HepG2 (cell line): ENCODE measurements around the gene PIP. TPM values are rescaled to one million over a fixed set of nuclear protein-coding genes. Genes with fewer than 3 reads are reported as not detected.
"Not testable (repeated sequence)": the region's sequence is repeated elsewhere in the genome, so short reads cannot be mapped to it uniquely, and the experiment has no call there.

Experiments used
- ATAC-seq: fragments of 200-7000 bp; cut with Tn5 transposase; 3 replicates; pipeline ENCODE4 v1.9.1; 2020; ENCODE audit warnings: mild to moderate bottlenecking, moderate library complexity
- BruUV-seq: library from RNA; stranded (reverse); fragments of 400-500 nt; replicated peaks from 2 replicates; lab custom pipeline; 2021; lab: Mats Ljungman, UMichigan
- CTCF ChIA-PET: fragments of 300-600 bp; formaldehyde crosslinking; extraction: SDS; loops from one replicate; lab custom pipeline; 2021; ENCODE audit warnings: low total read pairs, inconsistent platforms, low intra/inter-chr PET ratio; lab: Yijun Ruan, JAX
- POLR2A ChIA-PET: fragments of 350-600 bp; sonication (Branson Sonifier 250); formaldehyde crosslinking; loops from one replicate; lab custom pipeline; 2020; ENCODE audit warnings: antibody characterized with exemption, inconsistent platforms; lab: Yijun Ruan, JAX
- DNase-seq: peaks from one replicate; pipeline ENCODE4 v3.0.0-alpha.2; 2015; ENCODE audit warnings: low spot score
- FAIRE-seq: peaks from 3 replicates; lab custom pipeline; 2011; peaks lifted over from hg19 to GRCh38; lab: Jason Lieb, UNC
- H2AFZ ChIP-seq: one replicate; pipeline ENCODE4 v1.6.1; 2011; ENCODE audit warnings: low read length, inconsistent platforms
- H3K27ac ChIP-seq: fragments of 300-600 bp; 3 replicates; pipeline ENCODE4 v1.8.0; 2011; ENCODE audit warnings: mixed run types, mild to moderate bottlenecking, mixed read lengths, low read length, inconsistent platforms; ENCODE audit not compliant: insufficient read depth; ENCODE audit errors: extremely low read length
- H3K27me3 ChIP-seq, 2 experiments: fragments of 200-600 bp in 1 of 2; 2 replicates in 1 of 2; 3 replicates in 1 of 2; pipeline versions ENCODE4 v1.6.0 to v1.8.0; 2011; ENCODE audit warnings: low read length in 2 of 2, mild to moderate bottlenecking in 2 of 2, moderate library complexity in 2 of 2, inconsistent platforms in 1 of 2; ENCODE audit not compliant: insufficient read depth in 2 of 2, control insufficient read depth in 1 of 2
- H3K36me3 ChIP-seq, 2 experiments: fragments of 200-600 bp in 1 of 2; replicated peaks in 1 of 2; 2 replicates in 1 of 2; 3 replicates in 1 of 2; pipeline versions ENCODE4 v1.5.1 to v1.8.0; 2011; ENCODE audit warnings: low read length in 2 of 2, inconsistent platforms in 1 of 2; ENCODE audit not compliant: insufficient read depth in 2 of 2, control insufficient read depth in 1 of 2
- H3K4me1 ChIP-seq: 2 replicates; pipeline ENCODE4 v1.5.1; 2012; ENCODE audit warnings: low read length, inconsistent platforms; ENCODE audit not compliant: insufficient read depth
- H3K4me2 ChIP-seq: 2 replicates; pipeline ENCODE4 v1.6.0; 2011; ENCODE audit warnings: low read depth, low read length, inconsistent platforms
- H3K4me3 ChIP-seq, 3 experiments: fragments of 200-600 bp in 1 of 3; sonication (generic), shearing (Covaris generic) in 1 of 3; replicated peaks in 1 of 3; 2 replicates each; pipeline ENCODE4 v1.5.1; 2011 to 2016; ENCODE audit warnings: low read length in 3 of 3, inconsistent platforms in 2 of 3, low read depth in 2 of 3, mild to moderate bottlenecking in 2 of 3, control low read depth in 1 of 3, mixed read lengths in 1 of 3; ENCODE audit not compliant: insufficient read depth in 1 of 3
- H3K79me2 ChIP-seq: one replicate; pipeline ENCODE4 v1.6.1; 2011; ENCODE audit warnings: low read length, inconsistent platforms; ENCODE audit not compliant: insufficient read depth
- H3K9ac ChIP-seq: 2 replicates; pipeline ENCODE4 v1.6.0; 2011; ENCODE audit warnings: mild to moderate bottlenecking, low read depth, low read length, inconsistent platforms; ENCODE audit not compliant: insufficient read depth
- H3K9me3 ChIP-seq: 2 replicates; pipeline ENCODE4 v1.5.1; 2012; ENCODE audit warnings: mild to moderate bottlenecking, low read length
- H4K20me1 ChIP-seq: 2 replicates; pipeline ENCODE4 v1.6.0; 2011; ENCODE audit warnings: inconsistent platforms, mild to moderate bottlenecking, low read length, moderate library complexity; ENCODE audit not compliant: insufficient read depth
- ZSCAN22 ChIP-seq: sonication (generic); formaldehyde crosslinking; IDR thresholded peaks from 2 replicates; pipeline ENCODE4 v1.4.0; 2020; ENCODE audit warnings: mild to moderate bottlenecking, missing genetic modification reagents
- WGBS: methylation state at CpG from one replicate; pipeline ENCODE4 v1.1.6; 2017; ENCODE audit warnings: low lambda C conversion rate; 5-methylcytosine and 5-hydroxymethylcytosine counted together
- in situ Hi-C: cut with HindIII; loops from 2 replicates; pipeline ENCODE4 v1.10.0; 2017; ENCODE audit warnings: low pct_unique_long_range_greater_than_20kb; ENCODE audit not compliant: extremely low pct_ligation_motif_present
- intact Hi-C: fragments of 100-400 bp; cut with micrococcal nuclease; formaldehyde crosslinking; loops from one replicate; pipeline ENCODE4 v1.10.0; 2022; ENCODE audit not compliant: unreplicated experiment
- polyA plus RNA-seq, 8 experiments: library from polyadenylated mRNA; depleted of rRNA in 3 of 8; stranded (reverse) in 7 of 8; unstranded in 1 of 8; fragments of >200 nt; fragmentation: Illumina TruSeq in 4 of 8; extraction: Trizol in 4 of 8; gene quantifications; 2 replicates each; pipeline versions ENCODE4 v1.2.1 to v1.2.3, GENCODE V29; 2011 to 2016; ENCODE audit warnings: low read depth in 4 of 8, missing spikeins in 1 of 8, mixed read lengths in 1 of 8; ENCODE audit not compliant: insufficient read depth in 1 of 8
- total RNA-seq, 5 experiments: library from RNA; depleted of rRNA; stranded (reverse); fragments of >200 nt; fragmentation: Illumina TruSeq; extraction: Trizol; gene quantifications; 2 replicates each; pipeline ENCODE4 v1.2.3, GENCODE V29; 2016; ENCODE audit warnings: low read depth in 1 of 5

The PIP gene
- total and polyA plus RNA-seq, 2 of the 13 experiments (the other 11 are each of a cell fraction or from before 2014, with no cell fraction given), result not detected

DNA sequence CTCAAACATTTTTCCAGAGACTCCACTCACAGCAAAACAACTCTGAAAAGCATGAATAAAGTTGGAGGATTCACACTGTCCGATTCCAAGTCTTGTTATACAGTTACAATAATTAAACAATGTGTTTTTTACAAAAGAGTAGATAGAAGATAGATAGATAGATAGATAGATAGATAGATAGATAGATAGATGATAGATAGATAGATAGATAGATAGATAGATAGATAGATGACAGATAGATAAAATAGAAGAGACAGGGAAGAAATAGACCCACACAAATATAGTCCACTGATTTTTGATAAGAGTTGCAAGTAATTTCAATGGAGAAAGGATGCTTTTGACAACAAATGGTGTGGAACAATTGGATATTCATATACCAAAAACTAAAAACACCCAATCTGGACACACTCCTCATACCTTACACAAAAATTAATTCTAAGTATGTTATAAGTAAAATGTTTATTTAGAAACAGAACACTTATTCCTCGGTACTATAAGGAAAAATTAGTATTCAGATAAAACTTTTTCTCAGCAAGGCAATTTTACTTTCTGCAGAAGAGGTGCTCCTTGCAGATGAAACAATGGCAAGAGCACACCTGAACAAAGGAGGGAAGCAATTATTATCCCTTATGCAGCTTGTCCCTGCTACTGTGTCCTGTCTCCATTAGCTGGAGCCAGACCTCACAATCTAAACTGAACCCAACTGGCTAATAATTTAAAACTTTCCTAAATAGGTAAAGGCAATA lies 45.7 kb downstream of the PIP start:
- Histone ChIP-seq H3K27ac (no peak overlapping the region), H3K27me3 (0 out of 5 replicates have a peak, but pooled peaks cover 0 to 3% of the 10 kb centered on the region in 2 experiments), H3K4me3 (no peak overlapping the region), H3K9ac (no peak overlapping the region), H3K9me3 (no peaks in the 10 kb centered on the region), H3K4me2 (no peak overlapping the region), H3K4me1 (no peaks in the 10 kb centered on the region), H4K20me1 (no peaks in the 10 kb centered on the region), H2AFZ (no peak overlapping the region), H3K79me2 (no peaks in the 10 kb centered on the region), H3K36me3 (no peaks in the 10 kb centered on the region)
- FAIRE-seq, result no peak
- POLR2A ChIA-PET, result no interaction called here
- ATAC-seq, result no peak
- CTCF ChIA-PET, result no interaction called here
- DNase-seq, result no peak
- in situ Hi-C loops, result no loop called here
- intact Hi-C loops, result no loop called here
- no peak for TF ChIP-seq ZSCAN22 (CRISPR knock-in tag)
- no TSS peak for BruUV-seq
- 1% methylated on average over 2 of the region's 2 CpGs for whole genome bisulfite sequencing

GRCh38 chr7:143180771-143181170 lies 48.9 kb downstream of the PIP start:
- intact Hi-C loops, FAIRE-seq, H3K36me3 ChIP-seq, H3K79me2 ChIP-seq, DNase-seq, H3K9ac ChIP-seq, H3K27ac ChIP-seq, H3K4me2 ChIP-seq, H3K9me3 ChIP-seq, H3K27me3 ChIP-seq, ATAC-seq, in situ Hi-C loops, H3K4me1 ChIP-seq, H4K20me1 ChIP-seq, POLR2A ChIA-PET, H3K4me3 ChIP-seq, H2AFZ ChIP-seq, CTCF ChIA-PET, BruUV-seq: not testable (repeated sequence)
- WGBS, result 15% methylated on average over 4 of the region's 4 CpGs
